Measurements from ENCODE around the gene ZNF688.

- TF ChIP-seq EZH2 (IDR thresholded peaks at IDR 0.05) (no peak), CTCF (IDR thresholded peaks at IDR 0.05) (no peak)
Observed at GRCh38 chr16:30601966-30602365, 30.5 kb upstream of the ZNF688 start.
